NCI-H748 (cell line): ENCODE measurements around the gene GSE1.

ENCODE experiments used
- DNase-seq: peaks from one replicate; lab custom pipeline; 2025; ENCODE audit not compliant: unreplicated experiment; lab: John Stamatoyannopoulos, UW

The GSE1 gene

GRCh38 chr16:85605051-85605911, 7.8 kb upstream of the GSE1 start:
- no peak for DNase-seq

GRCh38 chr16:85605912-85606841, 6.9 kb upstream of the GSE1 start:
- DNase-seq = no peak

- peak; percentile 33 for DNase-seq
Measured at GRCh38 chr16:85606904-85607303, 6.2 kb upstream of the GSE1 start.

- peak; percentile 71 for DNase-seq
Measured at GRCh38 chr16:85607321-85607765, 5.8 kb upstream of the GSE1 start.

- DNase-seq = no peak
Measured at GRCh38 chr16:85607796-85608514, 5.2 kb upstream of the GSE1 start.

- DNase-seq = peak; percentile 57
Measured at GRCh38 chr16:85608515-85608885, 4.6 kb upstream of the GSE1 start.

- no peak for DNase-seq
Measured at GRCh38 chr16:85608887-85609286, 4.2 kb upstream of the GSE1 start.

- DNase-seq = no peak
Measured at GRCh38 chr16:85609539-85609938, 3.6 kb upstream of the GSE1 start.

- DNase-seq = peak; percentile 58
Measured at GRCh38 chr16:85610059-85610445, 3.1 kb upstream of the GSE1 start.

GRCh38 chr16:85610446-85611193, 2.5 kb upstream of the GSE1 start:
- peak; percentile 90 for DNase-seq

- no peak for DNase-seq
Measured at GRCh38 chr16:85611194-85611443, 2.0 kb upstream of the GSE1 start.

GRCh38 chr16:85611444-85612190, 1.5 kb upstream of the GSE1 start:
- DNase-seq = peak; percentile 75

- peak; percentile 61 for DNase-seq
Measured at GRCh38 chr16:85612191-85612800, 826 bp upstream of the GSE1 start.

GRCh38 chr16:85613604-85614337, 649 bp downstream of the GSE1 start:
- DNase-seq = peak; percentile 86

GRCh38 chr16:85614338-85615013, 1.4 kb downstream of the GSE1 start:
- DNase-seq = peak; percentile 61

- DNase-seq = peak; percentile 64
Measured at GRCh38 chr16:85615014-85615851, 2.1 kb downstream of the GSE1 start.

GRCh38 chr16:85615852-85616606, 2.9 kb downstream of the GSE1 start:
- peak; percentile 65 for DNase-seq
